ENCODE measurements around the gene FCRLA.

FCRLA gene

GRCh38 chr1:161735837-161736236 lies 28.8 kb downstream of the FCRLA start:
- DNase-seq, result no peak

- no peak for DNase-seq
Observed at GRCh38 chr1:161736335-161736969, 29.4 kb downstream of the FCRLA start.

DNA sequence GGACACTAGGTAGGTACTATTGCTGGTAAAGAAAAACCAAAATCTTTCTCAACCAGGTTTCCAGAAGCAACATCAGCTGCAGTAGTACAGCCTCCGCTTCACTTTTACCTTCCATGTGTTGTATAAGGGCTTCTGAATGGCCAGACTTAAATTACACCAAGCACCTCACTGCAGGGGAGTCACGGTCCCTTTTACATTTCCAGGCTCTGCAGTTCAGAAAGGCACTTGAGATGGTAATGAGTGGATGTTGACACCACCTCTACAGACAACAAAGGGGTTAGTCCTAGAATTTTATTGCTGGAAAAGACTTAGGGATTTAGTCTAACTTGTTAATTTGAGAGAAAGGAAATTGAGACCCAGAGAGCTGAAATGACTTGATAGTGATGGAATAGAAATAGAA lies 30.6 kb downstream of the FCRLA start:
- DNase-seq, result no peak

DNA sequence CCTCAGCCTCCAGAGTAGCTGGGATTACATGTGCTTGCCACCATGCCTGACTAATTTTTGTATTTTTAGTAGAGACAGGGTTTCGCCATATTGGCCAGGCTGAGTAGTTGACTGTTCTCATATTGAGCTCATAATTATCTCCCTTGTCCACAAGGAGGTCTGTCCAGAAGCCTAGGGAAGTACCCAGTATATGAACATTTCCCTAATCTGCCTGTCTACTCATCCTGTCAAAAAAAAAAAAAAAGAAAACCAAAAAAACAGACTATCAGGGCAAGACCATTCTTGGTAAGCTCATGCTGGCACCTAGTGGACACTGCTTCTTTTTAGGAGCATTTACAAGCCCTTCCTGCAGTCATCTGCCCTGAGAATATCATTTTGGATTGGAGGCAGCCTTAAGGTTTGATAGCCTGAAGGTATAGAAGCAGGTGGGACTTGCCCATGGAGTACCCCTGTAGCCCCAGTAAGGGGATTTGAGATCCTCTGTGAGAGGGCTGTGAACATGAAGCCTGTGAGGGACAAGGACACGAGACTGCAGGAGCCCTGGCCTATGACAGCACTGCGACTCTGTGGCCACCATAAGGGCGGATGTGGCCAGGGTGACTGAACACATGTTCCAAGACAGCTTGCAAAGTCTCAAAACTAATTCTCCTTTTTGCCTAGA lies 31.7 kb downstream of the FCRLA start:
- peak; percentile 83 for DNase-seq

DNA sequence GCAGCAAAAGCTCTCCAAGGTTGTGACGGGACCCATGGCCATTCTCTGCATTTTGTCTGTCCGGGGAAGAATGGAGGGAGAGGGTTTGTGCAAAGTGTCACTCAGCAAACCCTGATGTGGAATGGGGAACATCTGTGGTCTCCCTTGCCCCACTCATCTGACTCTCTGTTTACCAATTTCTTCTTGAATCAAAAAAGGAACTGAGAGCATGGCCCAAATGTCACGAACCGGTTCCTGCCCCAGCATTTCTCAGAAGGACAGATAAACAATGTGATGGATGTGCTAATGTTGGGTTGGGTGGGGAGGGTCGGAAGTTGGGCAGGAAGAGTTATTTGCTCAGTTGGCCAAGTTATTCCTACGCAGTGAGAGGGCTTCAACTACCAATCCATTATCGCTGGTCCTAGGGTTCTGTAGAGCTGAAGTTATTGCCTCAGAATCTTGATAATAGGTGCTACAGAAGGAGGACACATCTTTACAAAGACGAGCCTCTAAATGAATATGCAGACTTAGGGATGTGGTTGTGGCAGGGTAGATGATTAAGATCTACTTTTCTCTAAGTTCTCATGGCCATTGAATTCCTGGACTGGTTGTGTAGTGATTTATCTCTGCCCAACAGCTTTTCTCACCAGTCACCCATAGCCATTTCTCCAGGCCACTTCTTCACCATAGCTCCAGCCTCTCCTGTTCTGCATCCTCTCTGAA lies 33.0 kb downstream of the FCRLA start:
- no peak for DNase-seq

- DNase-seq, result no peak
Observed at GRCh38 chr1:161740921-161741320, 33.9 kb downstream of the FCRLA start.

DNA sequence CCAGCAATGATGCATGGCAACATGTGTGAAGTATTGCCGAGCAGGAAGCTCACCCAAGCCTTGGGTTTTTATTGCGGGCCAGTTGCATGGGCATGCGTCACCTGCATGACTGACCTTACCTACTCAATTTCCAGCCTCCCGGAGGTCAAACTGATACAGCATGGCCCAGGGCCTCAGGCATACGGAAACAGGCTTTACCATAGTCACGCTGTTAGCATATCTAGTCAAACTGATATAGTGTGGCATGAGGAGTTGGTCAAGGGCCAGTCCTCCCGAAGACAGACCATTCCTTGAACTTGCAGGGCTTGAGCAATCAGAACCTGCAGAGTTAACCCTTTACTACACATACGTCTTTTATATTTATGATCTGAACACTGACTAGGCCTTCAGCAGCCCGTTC lies 36.2 kb downstream of the FCRLA start:
- DNase-seq, result no peak

DNA sequence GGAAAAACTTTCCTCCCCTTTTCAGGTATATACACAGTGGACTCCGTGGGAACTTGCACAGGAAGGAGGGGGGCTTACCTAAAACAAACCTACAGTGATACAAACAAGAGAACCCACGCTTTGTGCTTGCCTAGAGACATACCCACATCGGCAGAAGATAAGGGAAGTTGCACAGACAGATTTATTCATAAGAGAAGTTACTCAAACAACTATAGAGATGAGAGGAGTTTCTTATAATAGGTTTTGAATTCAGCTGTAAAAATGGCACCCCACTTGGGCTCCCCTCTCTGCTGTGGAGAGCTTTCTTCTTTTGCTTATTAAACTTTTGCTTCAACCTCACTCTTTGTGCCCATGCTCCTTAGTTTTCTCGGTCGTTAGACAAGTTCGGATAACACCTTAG lies 40.8 kb downstream of the FCRLA start:
- no peak for DNase-seq

DNA sequence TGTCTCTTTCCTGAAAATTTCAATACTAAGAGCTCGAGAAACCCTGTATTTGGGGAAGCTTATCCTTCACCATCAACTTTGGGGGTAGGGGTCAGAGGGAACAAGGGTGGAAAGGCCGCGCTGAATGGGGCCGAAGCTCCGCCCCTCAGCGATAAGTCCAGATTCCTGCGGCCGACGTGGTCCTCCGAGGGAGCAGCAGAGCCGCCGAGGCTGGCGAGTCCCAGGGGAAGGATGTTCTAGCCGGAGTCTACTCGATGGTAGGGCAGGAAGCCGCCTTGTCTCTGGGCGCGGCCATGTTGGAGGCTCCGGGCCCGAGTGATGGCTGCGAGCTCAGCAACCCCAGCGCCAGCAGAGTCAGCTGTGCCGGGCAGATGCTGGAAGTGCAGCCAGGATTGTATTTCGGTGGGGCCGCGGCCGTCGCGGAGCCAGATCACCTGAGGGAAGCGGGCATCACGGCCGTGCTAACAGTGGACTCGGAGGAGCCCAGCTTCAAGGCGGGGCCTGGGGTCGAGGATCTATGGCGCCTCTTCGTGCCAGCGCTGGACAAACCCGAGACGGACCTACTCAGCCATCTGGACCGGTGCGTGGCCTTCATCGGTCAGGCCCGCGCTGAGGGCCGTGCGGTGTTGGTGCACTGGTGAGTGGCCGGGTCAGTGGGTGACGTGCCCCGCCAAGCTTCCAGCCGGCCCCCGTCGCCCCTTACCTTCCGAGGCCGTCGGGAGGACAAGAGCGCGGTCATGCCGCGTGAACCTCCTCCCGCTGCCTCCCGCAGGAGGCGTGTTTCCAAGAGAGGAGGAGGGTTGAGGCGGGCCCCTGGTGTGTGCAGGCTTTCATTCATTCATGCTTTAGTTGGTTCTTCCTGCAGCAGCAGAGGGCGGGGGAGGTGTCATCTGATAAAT lies 42.7 kb downstream of the FCRLA start, which contains the start of gene DUSP12:
DUSP12 (plus strand) TSS at position 278 of the 899 bp plus-strand sequence; CDS start at position 294, 16 bp downstream.
- DNase-seq, result peak; percentile 90

GRCh38 chr1:161763522-161764098 lies 56.6 kb downstream of the FCRLA start:
- DNase-seq, result no peak

Data from GDM1 (cell line).